T-helper 1 cell treated with Interleukin-12 subunit alpha and Interleukin-12 subunit beta and Interleukin-4 antibody, amounts not matched to agents 30 ng/mL and 1 ng/mL, for 36 hours (primary cell): ENCODE data around the gene TXNDC5. TPM values are rescaled to one million over a fixed set of nuclear protein-coding genes. Genes with fewer than 3 reads are reported as not detected.

Source experiments
- intact Hi-C: fragments of 100-400 bp; cut with micrococcal nuclease; formaldehyde crosslinking; loops from one replicate; pipeline ENCODE4 v1.15.1; 2024
- total RNA-seq: library from RNA; stranded (reverse); gene quantifications from 2 replicates; pipeline ENCODE4 v1.2.3, GENCODE V29; 2022

TXNDC5 gene
- total RNA-seq, 1 donor from 2014 or later: 62.5 TPM

- intact Hi-C loops: no loop called here
Measured at GRCh38 chr6:7868926-7869325, 41.7 kb downstream of the TXNDC5 start.

GRCh38 chr6:7866526-7866925 lies 44.1 kb downstream of the TXNDC5 start:
- intact Hi-C loops: no loop called here

GRCh38 chr6:7865781-7866180 lies 44.8 kb downstream of the TXNDC5 start:
- intact Hi-C loops: no loop called here

- intact Hi-C loops: no loop called here
Measured at GRCh38 chr6:7859591-7859990, 51.0 kb downstream of the TXNDC5 start.

GRCh38 chr6:7851780-7852179 lies 58.8 kb downstream of the TXNDC5 start:
- intact Hi-C loops: no loop called here

- intact Hi-C loops: no loop called here
Measured at GRCh38 chr6:7848229-7848628, 62.4 kb downstream of the TXNDC5 start.

- intact Hi-C loops: no loop called here
Measured at GRCh38 chr6:7846966-7847818, 63.4 kb downstream of the TXNDC5 start.

GRCh38 chr6:7841781-7842468 lies 68.7 kb downstream of the TXNDC5 start:
- intact Hi-C loops: no loop called here

GRCh38 chr6:7836371-7837026 lies 74.1 kb downstream of the TXNDC5 start:
- intact Hi-C loops: no loop called here

GRCh38 chr6:7833751-7834070 lies 76.9 kb downstream of the TXNDC5 start:
- intact Hi-C loops: no loop called here

- intact Hi-C loops: no loop called here
Measured at GRCh38 chr6:7832904-7833750, 77.5 kb downstream of the TXNDC5 start.

Other genes with a start within 250 kb of the TXNDC5 start
- gene BMP6, start 184.7 kb downstream of the TXNDC5 start, total RNA-seq: 0.10 TPM in 1 of 2 replicates, not detected in the other
- 15.7 and 16.6 TPM in 2 replicates for gene BLOC1S5, start 153.6 kb upstream of the TXNDC5 start, total RNA-seq
- 42.1 and 43.5 TPM in 2 replicates for gene EEF1E1, start 191.8 kb upstream of the TXNDC5 start, total RNA-seq